ENCODE measurements around the gene PTGER2. TPM values are rescaled to one million over a fixed set of nuclear protein-coding genes. Genes with fewer than 3 reads are reported as not detected.

PTGER2 gene
- polyA plus RNA-seq, 3 donors = 51.5 to 90.4 (median 72.8) TPM

DNA sequence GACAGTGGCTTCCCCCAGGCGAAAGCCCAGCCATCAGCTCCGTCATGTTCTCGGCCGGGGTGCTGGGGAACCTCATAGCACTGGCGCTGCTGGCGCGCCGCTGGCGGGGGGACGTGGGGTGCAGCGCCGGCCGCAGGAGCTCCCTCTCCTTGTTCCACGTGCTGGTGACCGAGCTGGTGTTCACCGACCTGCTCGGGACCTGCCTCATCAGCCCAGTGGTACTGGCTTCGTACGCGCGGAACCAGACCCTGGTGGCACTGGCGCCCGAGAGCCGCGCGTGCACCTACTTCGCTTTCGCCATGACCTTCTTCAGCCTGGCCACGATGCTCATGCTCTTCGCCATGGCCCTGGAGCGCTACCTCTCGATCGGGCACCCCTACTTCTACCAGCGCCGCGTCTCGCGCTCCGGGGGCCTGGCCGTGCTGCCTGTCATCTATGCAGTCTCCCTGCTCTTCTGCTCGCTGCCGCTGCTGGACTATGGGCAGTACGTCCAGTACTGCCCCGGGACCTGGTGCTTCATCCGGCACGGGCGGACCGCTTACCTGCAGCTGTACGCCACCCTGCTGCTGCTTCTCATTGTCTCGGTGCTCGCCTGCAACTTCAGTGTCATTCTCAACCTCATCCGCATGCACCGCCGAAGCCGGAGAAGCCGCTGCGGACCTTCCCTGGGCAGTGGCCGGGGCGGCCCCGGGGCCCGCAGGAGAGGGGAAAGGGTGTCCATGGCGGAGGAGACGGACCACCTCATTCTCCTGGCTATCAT lies 663 bp downstream of the PTGER2 start:
- Histone ChIP-seq H3K27me3 (ENCODE audit: control insufficient read depth in 2 of 2, insufficient read depth in 2 of 2, low read length in 2 of 2) (no peaks in the 10 kb centered on the region), H3K4me2 (replicated peaks; ENCODE audit: extremely low read depth, low read length, poor library complexity, severe bottlenecking) (peak overlapping the region; percentile 75), H3K27ac (ENCODE audit: low read depth in 1 of 2, low read length in 2 of 2) (peak overlapping the region; percentile 87 to 97), H3K9me3 (replicated peaks in 1 of 2; ENCODE audit: control insufficient read depth in 1 of 2, insufficient read depth in 1 of 2, low read length in 2 of 2) (no peaks in the 10 kb centered on the region), H3K4me3 (replicated peaks in 1 of 3; ENCODE audit: low read depth in 2 of 3, low read length in 3 of 3) (peak overlapping the region; percentile 62 to 85 (median 85)), H3K4me1 (ENCODE audit: control insufficient read depth in 1 of 2, insufficient read depth in 2 of 2, low read length in 2 of 2) (peaks cover 71 to 83% of the 10 kb centered on the region in 2 donors), H3K79me2 (ENCODE audit: insufficient read depth, low read length) (peaks cover 88% of the 10 kb centered on the region), H3K9ac (ENCODE audit: insufficient read depth, low read length, poor library complexity, severe bottlenecking) (peak overlapping the region; percentile 98), H3K36me3 (replicated peaks in 1 of 2; ENCODE audit: control insufficient read depth in 1 of 2, insufficient read depth in 2 of 2, low read length in 2 of 2) (no peaks in the 10 kb centered on the region), H2AFZ (ENCODE audit: insufficient read depth, low read depth, low read length, poor library complexity, severe bottlenecking) (peak overlapping the region; percentile 62), H4K20me1 (ENCODE audit: insufficient read depth, low read length) (no peaks in the 10 kb centered on the region)
- intact Hi-C loops (cut with micrococcal nuclease) = loop anchor here in 1 of 2 donors (5.0 to 10.0 kb wide), 4 partner anchors 33 to 380 kb away; partner anchors contain the start of genes ERO1A, GPR137C and TXNDC16
- peaks cover 0 to 4% (median 0%) of the 10 kb centered on the region in 7 donors for H3K9me3 Mint-ChIP-seq
- H3K4me1 Mint-ChIP-seq = peaks cover 79% of the 10 kb centered on the region
- under 1% methylated on average over 48 of the region's 63 CpGs for WGBS (ENCODE audit: insufficient coverage)
- TF ChIP-seq, protein P1, sequence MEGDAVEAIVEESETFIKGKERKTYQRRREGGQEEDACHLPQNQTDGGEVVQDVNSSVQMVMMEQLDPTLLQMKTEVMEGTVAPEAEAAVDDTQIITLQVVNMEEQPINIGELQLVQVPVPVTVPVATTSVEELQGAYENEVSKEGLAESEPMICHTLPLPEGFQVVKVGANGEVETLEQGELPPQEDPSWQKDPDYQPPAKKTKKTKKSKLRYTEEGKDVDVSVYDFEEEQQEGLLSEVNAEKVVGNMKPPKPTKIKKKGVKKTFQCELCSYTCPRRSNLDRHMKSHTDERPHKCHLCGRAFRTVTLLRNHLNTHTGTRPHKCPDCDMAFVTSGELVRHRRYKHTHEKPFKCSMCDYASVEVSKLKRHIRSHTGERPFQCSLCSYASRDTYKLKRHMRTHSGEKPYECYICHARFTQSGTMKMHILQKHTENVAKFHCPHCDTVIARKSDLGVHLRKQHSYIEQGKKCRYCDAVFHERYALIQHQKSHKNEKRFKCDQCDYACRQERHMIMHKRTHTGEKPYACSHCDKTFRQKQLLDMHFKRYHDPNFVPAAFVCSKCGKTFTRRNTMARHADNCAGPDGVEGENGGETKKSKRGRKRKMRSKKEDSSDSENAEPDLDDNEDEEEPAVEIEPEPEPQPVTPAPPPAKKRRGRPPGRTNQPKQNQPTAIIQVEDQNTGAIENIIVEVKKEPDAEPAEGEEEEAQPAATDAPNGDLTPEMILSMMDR (IDR thresholded peaks at IDR 0.05) = no peak
- H3K27ac Mint-ChIP-seq = peak overlapping the region; percentile 99 to 100 (median 99)
- peaks cover 25 to 38% of the 10 kb centered on the region in 2 donors for H3K36me3 Mint-ChIP-seq
- H3K27me3 Mint-ChIP-seq (ENCODE audit: low read depth in 3 of 3) = peaks cover 0 to 5% (median 2%) of the 10 kb centered on the region in 3 donors
- DNase-seq = peak; percentile 40 to 55 (median 54)
- H3K4me3 Mint-ChIP-seq = peak overlapping the region; percentile 99 to 100

DNA sequence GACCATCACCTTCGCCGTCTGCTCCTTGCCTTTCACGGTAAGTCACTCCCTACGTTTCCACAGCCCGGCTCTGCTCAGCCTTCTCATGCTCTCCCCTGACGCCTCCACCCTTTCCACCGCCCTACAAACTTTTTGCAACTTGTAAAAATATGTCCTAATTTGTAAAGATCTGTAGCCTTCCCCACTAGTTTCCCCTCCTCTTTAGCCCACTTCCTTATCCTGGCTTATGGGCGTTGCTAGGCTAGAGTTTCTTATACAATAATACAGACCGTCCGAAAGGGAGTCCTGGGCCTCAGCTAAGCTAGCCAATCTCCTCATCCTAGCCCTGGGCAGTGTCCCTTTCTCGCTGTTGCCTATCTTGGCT lies 1.2 kb downstream of the PTGER2 start:
- Mint-ChIP-seq H3K27me3 (ENCODE audit: low read depth in 3 of 3) (peaks cover 0 to 5% (median 2%) of the 10 kb centered on the region in 3 donors), H3K4me3 (peak overlapping the region; percentile 99 to 100), H3K4me1 (peaks cover 79% of the 10 kb centered on the region), H3K36me3 (peaks cover 27 to 41% of the 10 kb centered on the region in 2 donors), H3K27ac (peak overlapping the region; percentile 99 to 100 (median 99)), H3K9me3 (peaks cover 0 to 4% (median 0%) of the 10 kb centered on the region in 7 donors)
- Histone ChIP-seq H3K4me3 (replicated peaks in 1 of 3; ENCODE audit: low read depth in 2 of 3, low read length in 3 of 3) (peak overlapping the region; percentile 62 to 85 (median 85)), H3K27me3 (ENCODE audit: control insufficient read depth in 2 of 2, insufficient read depth in 2 of 2, low read length in 2 of 2) (no peaks in the 10 kb centered on the region), H3K4me1 (ENCODE audit: control insufficient read depth in 1 of 2, insufficient read depth in 2 of 2, low read length in 2 of 2) (peaks cover 66 to 79% of the 10 kb centered on the region in 2 donors), H3K27ac (ENCODE audit: low read depth in 1 of 2, low read length in 2 of 2) (peak overlapping the region; percentile 87 to 97), H2AFZ (ENCODE audit: insufficient read depth, low read depth, low read length, poor library complexity, severe bottlenecking) (peak overlapping the region; percentile 62), H4K20me1 (ENCODE audit: insufficient read depth, low read length) (no peaks in the 10 kb centered on the region), H3K79me2 (ENCODE audit: insufficient read depth, low read length) (peaks cover 88% of the 10 kb centered on the region), H3K36me3 (replicated peaks in 1 of 2; ENCODE audit: control insufficient read depth in 1 of 2, insufficient read depth in 2 of 2, low read length in 2 of 2) (no peaks in the 10 kb centered on the region), H3K4me2 (replicated peaks; ENCODE audit: extremely low read depth, low read length, poor library complexity, severe bottlenecking) (peak overlapping the region; percentile 75), H3K9me3 (replicated peaks in 1 of 2; ENCODE audit: control insufficient read depth in 1 of 2, insufficient read depth in 1 of 2, low read length in 2 of 2) (no peaks in the 10 kb centered on the region), H3K9ac (ENCODE audit: insufficient read depth, low read length, poor library complexity, severe bottlenecking) (peak overlapping the region; percentile 98)
- DNase-seq = peak; percentile 84 to 86 (median 85)
- WGBS (ENCODE audit: insufficient coverage) = 0% methylated on average over 8 of the region's 11 CpGs
- intact Hi-C loops (cut with micrococcal nuclease) = loop anchor here in 1 of 2 donors (10.0 kb wide), 1 partner anchor 379 kb away; the partner anchor contains the start of gene ERO1A
- TF ChIP-seq, protein P1 (IDR thresholded peaks at IDR 0.05) = no peak
